EL (cell line): Measurements from ENCODE around the gene MRGPRX1.
"Not testable (repeated sequence)": the region's sequence is repeated elsewhere in the genome, so short reads cannot be mapped to it uniquely, and the experiment has no call there.

Experiments
- DNase-seq: peaks from one replicate; pipeline ENCODE4 v3.0.0-alpha.2; 2016

Gene MRGPRX1

GRCh38 chr11:18939314-18939713, at the start of gene MRGPRX1:
Gene MRGPRX1, minus strand, starts transcription at chr11:18939414. Its CDS starts 4,630 bp downstream, at chr11:18934784.
- no peak for DNase-seq

GRCh38 chr11:18987454-18988231, 48.4 kb upstream of the MRGPRX1 start:
- peak; percentile 71 for DNase-seq

DNA sequence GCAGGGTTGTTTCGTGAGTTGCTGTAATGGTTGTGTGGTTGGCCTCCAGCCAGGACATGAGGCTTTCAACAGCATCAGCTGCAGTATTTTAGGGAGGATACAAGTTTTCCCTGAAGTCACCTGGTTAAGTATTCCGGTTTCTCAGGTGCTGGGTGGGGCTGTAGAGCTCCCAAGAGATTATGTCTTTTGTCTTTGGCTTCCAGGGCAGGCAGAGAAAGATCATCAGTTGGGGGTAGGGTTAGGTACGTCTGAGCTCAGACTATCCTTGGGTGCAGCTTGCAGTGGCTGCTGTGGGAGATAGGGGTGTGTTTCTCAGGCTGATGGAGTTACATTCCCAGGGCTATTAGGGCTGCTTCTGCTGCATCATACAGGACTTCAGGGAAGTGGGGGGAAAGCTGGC, 47.5 kb upstream of the MRGPRX1 start:
- DNase-seq, result no peak

GRCh38 chr11:18981897-18982296, 42.7 kb upstream of the MRGPRX1 start:
- no peak for DNase-seq

GRCh38 chr11:18974192-18974591, 35.0 kb upstream of the MRGPRX1 start:
- no peak for DNase-seq

- no peak for DNase-seq
Measured at GRCh38 chr11:18972336-18972735, 33.1 kb upstream of the MRGPRX1 start.

DNA sequence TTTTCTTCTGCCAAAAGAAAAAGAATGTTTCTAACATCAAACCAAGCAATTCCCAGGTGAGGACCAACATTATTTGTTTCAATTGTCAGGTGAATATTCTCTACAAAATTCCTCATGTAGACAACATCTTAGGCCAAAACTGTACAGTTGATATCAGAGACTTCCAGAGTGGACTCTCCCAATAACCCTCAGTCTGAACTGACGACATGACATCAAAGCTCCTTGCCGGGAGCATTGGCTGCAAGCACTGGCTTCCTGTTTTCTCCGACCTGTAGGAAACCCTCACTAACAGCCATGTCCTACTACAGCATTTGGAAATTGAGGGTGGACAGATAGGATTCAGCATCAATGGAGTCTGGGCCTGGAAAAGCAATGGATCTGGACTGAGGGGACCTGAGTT, 30.5 kb upstream of the MRGPRX1 start:
- DNase-seq, result no peak

GRCh38 chr11:18958221-18958910, 19.2 kb upstream of the MRGPRX1 start:
- no peak for DNase-seq

- no peak for DNase-seq
Measured at GRCh38 chr11:18956630-18957029, 17.4 kb upstream of the MRGPRX1 start.

- no peak for DNase-seq
Measured at GRCh38 chr11:18936002-18936673, 3.1 kb downstream of the MRGPRX1 start.

DNA sequence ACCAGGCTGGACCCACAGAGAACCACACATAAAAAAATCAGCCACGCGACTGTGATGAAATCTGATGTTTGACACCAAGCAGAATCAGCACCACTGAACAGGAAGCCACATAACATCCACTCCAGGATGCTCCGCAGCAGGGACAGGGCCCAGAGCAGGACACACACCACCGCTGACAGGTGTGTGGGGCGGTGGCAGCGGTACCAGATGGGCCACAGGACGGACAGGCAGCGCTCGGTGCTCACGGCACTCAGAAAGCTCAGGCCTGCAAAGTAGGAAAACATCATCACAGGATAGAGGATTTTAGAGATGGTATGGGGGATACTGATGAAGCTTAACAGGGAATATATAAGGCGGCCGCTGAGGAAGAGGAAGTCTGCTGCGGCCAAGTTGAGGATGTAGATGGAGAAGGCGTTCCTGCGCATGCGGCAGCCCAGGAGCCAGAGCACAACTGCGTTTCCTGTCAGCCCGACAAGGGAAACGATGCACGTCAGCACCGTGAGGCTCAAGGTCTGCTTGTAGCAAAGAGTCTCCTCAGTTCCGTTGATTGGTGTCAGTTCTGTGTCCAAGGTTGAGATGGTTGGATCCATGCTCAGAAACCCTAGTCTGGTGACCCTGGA, 4.9 kb downstream of the MRGPRX1 start:
- no peak for DNase-seq

GRCh38 chr11:18927550-18928322, 11.5 kb downstream of the MRGPRX1 start:
- no peak for DNase-seq

DNA sequence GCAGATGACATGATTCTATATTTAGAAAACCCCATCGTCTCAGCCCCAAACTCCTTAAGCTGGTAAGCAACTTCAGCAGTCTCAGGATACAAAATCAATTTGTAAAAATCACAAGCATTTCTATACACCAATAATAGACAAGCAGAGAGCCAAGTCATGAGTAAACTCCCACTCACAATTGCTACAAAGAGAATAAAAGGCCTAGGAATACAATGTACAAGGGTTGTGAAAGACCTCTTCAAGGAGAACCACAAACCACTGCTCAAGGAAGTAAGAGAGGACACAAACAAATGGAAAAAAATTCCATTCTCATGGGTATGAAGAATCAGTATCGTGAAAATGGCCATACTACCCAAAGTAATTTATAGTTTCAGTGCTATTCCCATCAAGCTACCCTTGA, 13.8 kb downstream of the MRGPRX1 start:
- DNase-seq, result not testable (repeated sequence)

DNA sequence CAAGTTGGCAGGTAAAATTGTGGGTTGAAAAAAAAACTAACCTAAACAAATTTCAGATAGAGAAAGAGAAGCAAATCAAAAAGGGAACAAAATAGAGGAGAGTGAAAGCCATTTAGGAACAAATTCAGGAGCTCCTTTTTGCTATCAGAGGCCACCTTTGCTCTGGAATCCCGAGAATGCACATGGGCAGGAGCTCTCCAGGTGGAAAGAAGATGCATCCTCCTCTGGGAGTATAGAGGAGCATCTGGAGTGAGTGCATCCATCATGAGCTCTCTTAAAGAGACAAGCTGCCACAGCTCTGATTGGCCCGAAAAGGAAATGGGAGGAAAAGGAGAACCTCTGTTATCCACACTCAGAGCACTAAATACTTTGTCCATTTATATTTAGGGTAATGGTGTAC, 26.3 kb downstream of the MRGPRX1 start:
- no peak for DNase-seq

DNA sequence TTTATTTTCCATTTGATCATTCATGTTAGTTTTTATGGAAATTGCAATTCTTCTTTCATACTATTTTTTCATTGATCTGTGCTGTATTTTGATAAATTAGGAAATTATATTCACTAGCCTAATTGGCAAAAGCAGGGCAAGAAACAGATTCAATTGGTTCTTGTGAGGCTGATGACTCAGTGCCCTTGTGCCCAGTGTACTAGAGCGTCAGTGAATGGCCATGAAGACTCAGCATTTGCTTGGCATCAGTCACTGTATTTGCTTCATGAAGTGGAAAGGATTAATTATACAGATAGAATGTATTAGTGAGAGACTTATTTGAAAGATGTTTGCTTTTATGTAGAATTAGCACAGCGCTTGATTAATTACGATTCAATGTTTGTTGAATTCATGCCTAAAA, 31.8 kb downstream of the MRGPRX1 start:
- no peak for DNase-seq

- not testable (repeated sequence) for DNase-seq
Measured at GRCh38 chr11:18900637-18901036, 38.6 kb downstream of the MRGPRX1 start.

DNA sequence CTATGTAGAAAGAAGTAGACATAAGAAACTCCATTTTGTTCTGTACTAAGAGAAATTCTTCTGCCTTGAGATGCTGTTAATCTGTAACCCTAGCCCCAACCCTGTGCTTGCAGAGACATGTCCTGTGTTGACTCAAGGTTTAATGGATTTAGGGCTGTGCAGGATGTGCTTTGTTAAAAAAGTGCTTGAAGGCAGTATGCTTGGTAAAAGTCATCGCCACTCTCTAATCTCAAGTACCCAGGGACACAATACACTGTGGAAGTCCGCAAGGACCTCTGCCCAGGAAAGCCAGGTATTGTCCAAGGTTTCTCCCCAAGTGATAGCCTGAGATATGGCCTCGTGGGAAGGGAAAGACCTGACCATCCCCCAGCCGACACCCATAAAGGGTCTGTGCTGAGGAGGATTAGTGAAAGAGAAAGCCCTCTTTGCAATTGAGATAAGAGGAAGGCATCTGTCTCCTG, 39.0 kb downstream of the MRGPRX1 start:
- DNase-seq, result not testable (repeated sequence)

DNA sequence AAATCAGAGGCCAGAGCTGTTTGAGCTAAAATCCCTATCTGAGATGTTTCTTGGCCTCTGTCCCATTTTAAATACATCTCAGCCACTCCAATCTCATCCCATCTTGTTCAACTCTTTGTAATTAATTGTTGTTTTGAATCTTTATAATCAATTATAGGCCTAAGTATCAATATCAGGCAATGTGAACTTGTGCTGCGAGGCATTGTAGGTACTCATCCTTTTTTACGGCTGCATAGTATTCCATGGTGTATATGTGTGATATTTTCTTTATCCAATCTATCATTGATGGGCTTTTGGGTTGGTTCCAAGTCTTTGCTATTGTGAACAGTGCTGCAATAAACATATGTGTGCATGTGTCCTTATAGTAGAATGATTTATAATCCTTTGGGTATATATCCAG, 47.5 kb downstream of the MRGPRX1 start:
- DNase-seq, result not testable (repeated sequence)

GRCh38 chr11:18890615-18891014, 48.6 kb downstream of the MRGPRX1 start:
- DNase-seq, result no peak
